Stimulated activated CD4-positive, alpha-beta T cell treated with anti-CD3 and anti-CD28 coated beads, Interleukin-2, amount 100 ng/mL, for 4 hours (primary cell): Measurements from ENCODE around the gene CHSY1.
A peak's percentile ranks its signal among the peaks of the same experiment; 100 is the strongest.
"Not testable (repeated sequence)": the region's sequence is repeated elsewhere in the genome, so short reads cannot be mapped to it uniquely, and the experiment has no call there.

Experiments
- DNase-seq: peaks from one replicate; pipeline ENCODE4 v3.0.0-alpha.2; 2020; ENCODE audit warnings: low read depth

CHSY1 gene

DNA sequence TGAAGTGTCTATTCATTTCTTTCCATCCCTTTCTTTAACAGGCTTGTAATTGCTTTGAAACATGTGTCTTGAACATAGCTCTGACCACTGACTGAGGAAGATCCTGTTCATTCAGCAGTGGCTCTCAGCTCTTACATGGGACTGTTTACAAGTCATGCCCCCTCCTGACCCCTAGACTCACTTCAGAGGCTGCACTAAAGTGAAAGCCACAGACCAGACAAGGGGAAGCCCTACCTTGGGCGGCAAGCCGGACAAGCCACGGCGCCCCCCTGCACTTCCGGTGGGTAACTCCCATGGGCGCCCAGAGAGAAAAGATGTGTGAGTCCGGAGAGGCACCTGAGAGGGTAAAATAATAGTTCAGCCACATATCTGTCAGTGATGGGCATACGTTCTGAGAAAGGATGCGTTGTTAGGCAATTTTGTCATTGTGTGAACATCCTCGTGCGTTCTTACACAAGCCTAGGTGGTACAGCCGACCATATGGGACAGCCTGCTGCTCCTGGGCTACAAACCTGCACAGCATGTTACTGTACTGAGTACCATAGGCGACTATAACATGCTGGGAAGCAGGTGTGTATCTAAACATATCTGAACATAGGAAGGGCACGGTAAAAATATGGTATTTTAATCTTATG lies 116.2 kb downstream of the CHSY1 start:
- DNase-seq: no peak

- DNase-seq: no peak
These were observed 117.1 kb downstream of the CHSY1 start for GRCh38 chr15:101134780-101135179.

DNA sequence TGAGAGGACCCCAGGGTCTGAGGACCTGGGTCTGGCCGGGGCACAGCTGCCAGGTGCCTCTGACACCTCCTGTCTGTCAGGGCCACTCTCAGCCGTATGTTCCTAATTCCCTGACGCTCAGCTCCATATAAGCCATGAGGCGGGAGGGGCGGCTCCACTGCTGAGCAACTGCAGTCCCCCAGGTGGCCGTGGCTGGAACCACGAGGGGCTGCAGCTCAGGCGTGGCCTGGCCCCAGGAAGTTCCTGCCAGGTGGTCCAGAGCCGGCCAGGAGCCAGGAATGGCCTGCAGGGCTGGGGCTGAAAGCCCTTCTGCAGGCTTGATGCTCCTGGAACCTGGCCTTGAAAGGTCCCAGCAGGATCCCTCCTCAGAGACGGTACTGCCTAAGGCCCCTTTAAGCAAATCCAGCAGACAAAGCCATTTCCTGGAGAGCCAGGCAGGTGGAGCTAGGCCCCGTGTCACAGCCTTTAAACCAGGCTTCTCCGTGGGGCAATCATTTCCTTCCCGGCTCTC lies 118.0 kb downstream of the CHSY1 start:
- no peak for DNase-seq

DNA sequence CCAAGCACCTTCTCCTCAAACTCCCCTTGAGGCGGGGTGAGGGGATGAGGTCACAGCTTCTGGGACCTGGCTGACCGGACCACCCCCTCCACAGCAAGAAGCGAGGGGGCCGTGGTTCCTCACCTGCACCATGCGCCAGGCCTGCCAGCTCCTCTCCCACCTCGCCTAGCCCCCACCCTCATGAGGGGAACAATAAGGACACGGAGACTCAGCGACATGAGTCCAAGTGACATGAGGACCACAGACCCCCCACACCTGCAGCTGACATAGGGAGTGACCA lies 118.7 kb downstream of the CHSY1 start:
- DNase-seq: no peak

- DNase-seq: no peak
These were observed 119.3 kb downstream of the CHSY1 start for GRCh38 chr15:101132390-101133180.

GRCh38 chr15:101131489-101132389 lies 120.1 kb downstream of the CHSY1 start:
- no peak for DNase-seq

DNA sequence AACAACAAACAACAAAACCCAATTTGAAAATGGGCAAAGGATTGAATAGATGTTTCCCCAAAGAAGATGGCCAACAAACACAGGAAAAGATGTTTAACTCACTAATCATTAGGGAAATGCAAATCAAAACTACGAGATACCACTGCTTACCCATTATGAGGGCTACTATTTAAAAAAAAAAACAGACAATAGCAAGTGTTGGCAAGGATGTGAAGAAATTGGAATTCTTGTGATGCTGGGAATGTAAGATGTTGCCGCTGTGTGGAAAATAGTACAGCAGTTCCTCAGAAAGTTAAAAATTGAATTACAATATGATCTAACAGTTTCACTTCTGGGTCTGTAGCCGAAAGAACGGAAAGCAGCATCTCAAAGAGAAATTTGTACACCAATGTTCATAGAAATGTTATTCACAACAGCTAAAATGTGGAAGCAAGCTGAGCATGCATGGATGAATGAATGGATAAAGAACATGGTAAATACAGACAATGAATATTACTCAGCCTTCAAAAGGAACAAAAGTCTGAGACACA lies 121.9 kb downstream of the CHSY1 start:
- no peak for DNase-seq

GRCh38 chr15:101128221-101129015 lies 123.4 kb downstream of the CHSY1 start:
- no peak for DNase-seq

- DNase-seq: peak; percentile 22
These were observed 124.3 kb downstream of the CHSY1 start for GRCh38 chr15:101127506-101128076.

DNA sequence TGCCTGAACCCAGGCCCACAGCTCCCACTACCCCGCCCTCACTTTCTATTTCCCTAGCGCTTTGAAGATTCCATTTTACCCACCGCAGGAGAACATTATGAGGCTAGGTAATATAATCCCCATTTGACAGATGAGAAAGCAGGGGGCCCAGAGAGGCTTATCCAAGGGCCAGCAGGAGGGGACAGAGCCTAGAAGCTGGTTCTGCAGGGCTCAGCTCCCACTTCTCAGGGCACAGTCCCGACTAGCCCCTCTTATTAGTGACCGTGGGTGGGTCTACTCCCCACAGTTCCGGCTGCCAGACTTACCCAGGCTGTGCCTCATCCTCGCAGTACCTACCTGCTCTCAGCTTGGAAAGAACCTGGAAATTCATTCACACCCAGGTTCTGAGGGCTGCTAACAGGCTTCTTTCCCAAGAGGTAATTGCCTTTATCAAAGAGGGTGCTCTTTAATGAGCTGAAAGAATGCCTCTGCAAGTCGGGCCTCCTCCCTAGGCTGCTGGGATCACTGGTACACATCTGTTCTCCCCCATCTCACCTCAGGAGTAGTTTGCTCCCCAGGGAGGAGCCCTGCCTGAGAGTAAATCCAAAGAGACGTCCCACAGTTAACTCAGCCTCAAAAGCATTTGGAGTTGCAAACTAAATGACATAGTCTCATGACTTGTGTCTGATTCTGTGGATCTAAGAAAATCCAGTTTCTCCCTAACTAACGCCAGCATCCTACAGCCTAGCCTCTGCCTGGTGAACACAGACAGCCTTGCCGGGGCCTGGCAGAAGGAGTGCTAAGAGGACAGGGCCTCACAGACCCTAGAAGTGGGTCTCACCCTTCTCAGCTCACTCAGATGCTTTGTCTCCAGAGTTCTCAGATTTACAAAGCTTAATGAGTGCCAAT lies 125.0 kb downstream of the CHSY1 start:
- peak; percentile 7 for DNase-seq

DNA sequence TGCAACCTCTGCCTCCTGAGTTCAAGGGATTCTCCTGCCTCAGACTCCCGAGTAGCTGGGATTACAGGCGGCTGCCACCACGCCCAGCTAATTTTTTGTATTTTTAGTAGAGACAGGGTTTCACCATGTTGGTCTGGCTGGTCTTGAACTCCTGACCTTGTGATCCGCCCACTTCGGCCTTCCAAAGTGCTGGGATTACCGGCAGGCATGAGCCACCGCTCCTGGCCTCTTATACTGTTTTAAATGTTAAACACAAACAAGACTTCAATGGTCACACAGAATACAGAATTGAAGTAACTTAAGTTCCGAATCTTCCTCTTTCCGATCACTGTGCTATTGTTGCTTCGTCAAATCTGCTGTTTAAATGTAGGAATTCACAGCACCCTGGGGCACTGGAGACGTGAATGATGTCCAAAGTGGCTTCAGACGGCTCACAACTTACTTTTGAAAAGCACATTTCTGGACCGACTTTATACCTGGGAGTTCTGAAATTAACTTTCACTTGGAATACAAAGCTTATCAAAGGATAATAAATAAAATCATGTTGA lies 125.9 kb downstream of the CHSY1 start:
- not testable (repeated sequence) for DNase-seq
